HepG2 (cell line): ENCODE measurements around the gene RPL26. TPM values are rescaled to one million over a fixed set of nuclear protein-coding genes. Genes with fewer than 3 reads are reported as not detected.

Source experiments
- IKZF4 ChIP-seq: sonication (generic); formaldehyde crosslinking; IDR thresholded peaks from 2 replicates; pipeline ENCODE4 v1.5.1; 2020; ENCODE audit warnings: borderline replicate concordance, mild to moderate bottlenecking, low read depth, missing genetic modification reagents; ENCODE audit errors: not compliant biosample characterization
- JUNB ChIP-seq: sonication (generic); formaldehyde crosslinking; IDR thresholded peaks from 2 replicates; pipeline ENCODE4 v1.8.0; 2022; ENCODE audit warnings: missing genetic modification reagents, mild to moderate bottlenecking, borderline replicate concordance
- NFYC ChIP-seq: IDR thresholded peaks from 2 replicates; pipeline ENCODE4 v1.6.1; 2016; ENCODE audit warnings: missing genetic modification reagents, missing compliant biosample characterization
- SMAD1 ChIP-seq: sonication (generic); formaldehyde crosslinking; IDR thresholded peaks from 2 replicates; pipeline ENCODE4 v1.4.0; 2020; ENCODE audit warnings: missing genetic modification reagents, low read depth, mild to moderate bottlenecking, borderline replicate concordance
- ZNF292 ChIP-seq: sonication (generic); formaldehyde crosslinking; IDR thresholded peaks from 2 replicates; pipeline ENCODE4 v1.8.1; 2022; ENCODE audit warnings: mild to moderate bottlenecking, low read depth, missing genetic modification reagents, borderline replicate concordance
- ZNF333 ChIP-seq: sonication (generic); formaldehyde crosslinking; IDR thresholded peaks from 2 replicates; pipeline ENCODE4 v1.4.0; 2020; ENCODE audit warnings: mild to moderate bottlenecking, missing genetic modification reagents, borderline replicate concordance
- ZSCAN25 ChIP-seq: sonication (generic); formaldehyde crosslinking; IDR thresholded peaks from 2 replicates; pipeline ENCODE4 v1.8.0; 2022; ENCODE audit warnings: mild to moderate bottlenecking, missing genetic modification reagents
- ZSCAN30 ChIP-seq: sonication (generic); formaldehyde crosslinking; IDR thresholded peaks from 2 replicates; pipeline ENCODE4 v1.5.0; 2020; ENCODE audit warnings: mild to moderate bottlenecking, missing genetic modification reagents
- polyA plus RNA-seq, 8 experiments: library from polyadenylated mRNA; depleted of rRNA in 3 of 8; stranded (reverse) in 7 of 8; unstranded in 1 of 8; fragments of >200 nt; fragmentation: Illumina TruSeq in 4 of 8; extraction: Trizol in 4 of 8; gene quantifications; 2 replicates each; pipeline versions ENCODE4 v1.2.1 to v1.2.3, GENCODE V29; 2011 to 2016; ENCODE audit warnings: low read depth in 4 of 8, missing spikeins in 1 of 8, mixed read lengths in 1 of 8; ENCODE audit not compliant: insufficient read depth in 1 of 8
- total RNA-seq, 5 experiments: library from RNA; depleted of rRNA; stranded (reverse); fragments of >200 nt; fragmentation: Illumina TruSeq; extraction: Trizol; gene quantifications; 2 replicates each; pipeline ENCODE4 v1.2.3, GENCODE V29; 2016; ENCODE audit warnings: low read depth in 1 of 5
- TF ChIP-seq, protein P1 (sequence below): sonication (generic); formaldehyde crosslinking; IDR thresholded peaks from 2 replicates; pipeline ENCODE4 v1.8.0; 2022; ENCODE audit warnings: low read depth, missing genetic modification reagents
- TF ChIP-seq, protein P2 (sequence below): sonication (generic); formaldehyde crosslinking; IDR thresholded peaks from 2 replicates; pipeline ENCODE4 v1.4.0; 2020; ENCODE audit warnings: mild to moderate bottlenecking, missing genetic modification reagents
- TF ChIP-seq, protein P3 (sequence below): IDR thresholded peaks from 2 replicates; pipeline ENCODE4 v1.6.1; 2016; ENCODE audit warnings: low read depth, missing genetic modification reagents, missing compliant biosample characterization
- TF ChIP-seq, protein P4 (sequence below): sonication (generic); formaldehyde crosslinking; IDR thresholded peaks from 2 replicates; pipeline ENCODE4 v1.5.0; 2020; ENCODE audit warnings: mild to moderate bottlenecking, missing genetic modification reagents
- TF ChIP-seq, protein P5 (sequence below): sonication (generic); formaldehyde crosslinking; IDR thresholded peaks from 2 replicates; pipeline ENCODE4 v1.4.0; 2020; ENCODE audit warnings: mild to moderate bottlenecking, missing genetic modification reagents

The RPL26 gene
- total and polyA plus RNA-seq, 2 of the 13 experiments (the other 11 are each of a cell fraction or from before 2014, with no cell fraction given), result 2,817 to 3,529 TPM

DNA sequence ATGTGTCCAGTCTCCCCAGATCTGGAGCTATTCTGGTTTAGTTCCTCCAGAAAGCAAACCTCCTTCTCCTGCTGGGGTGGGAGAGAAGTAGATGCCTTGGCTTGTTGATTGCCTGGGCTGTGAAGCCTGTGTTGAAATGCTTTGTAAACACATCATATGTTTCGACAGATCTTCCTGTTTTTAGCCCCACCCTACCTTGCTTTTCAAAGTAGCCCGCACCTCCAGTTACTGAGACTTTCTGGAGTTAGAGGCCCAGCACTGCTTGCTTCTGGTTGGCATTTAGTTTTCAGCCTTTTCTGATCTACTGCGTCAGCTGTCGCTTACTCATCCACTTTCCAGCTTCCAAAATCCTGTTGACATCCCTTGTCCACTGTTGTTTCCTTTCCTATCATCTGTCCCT lies 34.8 kb upstream of the RPL26 start (continued):
- TF ChIP-seq ZSCAN25 (CRISPR knock-in tag) (no peak), ZNF333 (no peak), SMAD1 (CRISPR knock-in tag) (no peak), ZSCAN30 (CRISPR knock-in tag) (no peak), NFYC (CRISPR knock-in tag) (no peak), IKZF4 (CRISPR knock-in tag) (no peak), JUNB (CRISPR knock-in tag) (no peak), ZNF292 (0 out of 2 replicates have a peak, but pooled peaks have one; percentile 45)
- TF ChIP-seq, protein P1, sequence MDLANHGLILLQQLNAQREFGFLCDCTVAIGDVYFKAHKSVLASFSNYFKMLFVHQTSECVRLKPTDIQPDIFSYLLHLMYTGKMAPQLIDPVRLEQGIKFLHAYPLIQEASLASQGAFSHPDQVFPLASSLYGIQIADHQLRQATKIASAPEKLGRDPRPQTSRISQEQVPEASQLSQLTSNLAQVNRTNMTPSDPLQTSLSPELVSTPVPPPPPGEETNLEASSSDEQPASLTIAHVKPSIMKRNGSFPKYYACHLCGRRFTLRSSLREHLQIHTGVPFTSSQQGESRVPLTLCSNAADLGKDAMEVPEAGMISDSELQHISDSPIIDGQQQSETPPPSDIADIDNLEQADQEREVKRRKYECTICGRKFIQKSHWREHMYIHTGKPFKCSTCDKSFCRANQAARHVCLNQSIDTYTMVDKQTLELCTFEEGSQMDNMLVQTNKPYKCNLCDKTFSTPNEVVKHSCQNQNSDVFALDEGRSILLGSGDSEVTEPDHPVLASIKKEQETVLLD (CRISPR knock-in tag), result no peak
- TF ChIP-seq, protein P2, sequence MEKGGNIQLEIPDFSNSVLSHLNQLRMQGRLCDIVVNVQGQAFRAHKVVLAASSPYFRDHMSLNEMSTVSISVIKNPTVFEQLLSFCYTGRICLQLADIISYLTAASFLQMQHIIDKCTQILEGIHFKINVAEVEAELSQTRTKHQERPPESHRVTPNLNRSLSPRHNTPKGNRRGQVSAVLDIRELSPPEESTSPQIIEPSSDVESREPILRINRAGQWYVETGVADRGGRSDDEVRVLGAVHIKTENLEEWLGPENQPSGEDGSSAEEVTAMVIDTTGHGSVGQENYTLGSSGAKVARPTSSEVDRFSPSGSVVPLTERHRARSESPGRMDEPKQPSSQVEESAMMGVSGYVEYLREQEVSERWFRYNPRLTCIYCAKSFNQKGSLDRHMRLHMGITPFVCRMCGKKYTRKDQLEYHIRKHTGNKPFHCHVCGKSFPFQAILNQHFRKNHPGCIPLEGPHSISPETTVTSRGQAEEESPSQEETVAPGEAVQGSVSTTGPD, result no peak
- TF ChIP-seq, protein P3, sequence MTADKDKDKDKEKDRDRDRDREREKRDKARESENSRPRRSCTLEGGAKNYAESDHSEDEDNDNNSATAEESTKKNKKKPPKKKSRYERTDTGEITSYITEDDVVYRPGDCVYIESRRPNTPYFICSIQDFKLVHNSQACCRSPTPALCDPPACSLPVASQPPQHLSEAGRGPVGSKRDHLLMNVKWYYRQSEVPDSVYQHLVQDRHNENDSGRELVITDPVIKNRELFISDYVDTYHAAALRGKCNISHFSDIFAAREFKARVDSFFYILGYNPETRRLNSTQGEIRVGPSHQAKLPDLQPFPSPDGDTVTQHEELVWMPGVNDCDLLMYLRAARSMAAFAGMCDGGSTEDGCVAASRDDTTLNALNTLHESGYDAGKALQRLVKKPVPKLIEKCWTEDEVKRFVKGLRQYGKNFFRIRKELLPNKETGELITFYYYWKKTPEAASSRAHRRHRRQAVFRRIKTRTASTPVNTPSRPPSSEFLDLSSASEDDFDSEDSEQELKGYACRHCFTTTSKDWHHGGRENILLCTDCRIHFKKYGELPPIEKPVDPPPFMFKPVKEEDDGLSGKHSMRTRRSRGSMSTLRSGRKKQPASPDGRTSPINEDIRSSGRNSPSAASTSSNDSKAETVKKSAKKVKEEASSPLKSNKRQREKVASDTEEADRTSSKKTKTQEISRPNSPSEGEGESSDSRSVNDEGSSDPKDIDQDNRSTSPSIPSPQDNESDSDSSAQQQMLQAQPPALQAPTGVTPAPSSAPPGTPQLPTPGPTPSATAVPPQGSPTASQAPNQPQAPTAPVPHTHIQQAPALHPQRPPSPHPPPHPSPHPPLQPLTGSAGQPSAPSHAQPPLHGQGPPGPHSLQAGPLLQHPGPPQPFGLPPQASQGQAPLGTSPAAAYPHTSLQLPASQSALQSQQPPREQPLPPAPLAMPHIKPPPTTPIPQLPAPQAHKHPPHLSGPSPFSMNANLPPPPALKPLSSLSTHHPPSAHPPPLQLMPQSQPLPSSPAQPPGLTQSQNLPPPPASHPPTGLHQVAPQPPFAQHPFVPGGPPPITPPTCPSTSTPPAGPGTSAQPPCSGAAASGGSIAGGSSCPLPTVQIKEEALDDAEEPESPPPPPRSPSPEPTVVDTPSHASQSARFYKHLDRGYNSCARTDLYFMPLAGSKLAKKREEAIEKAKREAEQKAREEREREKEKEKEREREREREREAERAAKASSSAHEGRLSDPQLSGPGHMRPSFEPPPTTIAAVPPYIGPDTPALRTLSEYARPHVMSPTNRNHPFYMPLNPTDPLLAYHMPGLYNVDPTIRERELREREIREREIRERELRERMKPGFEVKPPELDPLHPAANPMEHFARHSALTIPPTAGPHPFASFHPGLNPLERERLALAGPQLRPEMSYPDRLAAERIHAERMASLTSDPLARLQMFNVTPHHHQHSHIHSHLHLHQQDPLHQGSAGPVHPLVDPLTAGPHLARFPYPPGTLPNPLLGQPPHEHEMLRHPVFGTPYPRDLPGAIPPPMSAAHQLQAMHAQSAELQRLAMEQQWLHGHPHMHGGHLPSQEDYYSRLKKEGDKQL (CRISPR knock-in tag), result no peak
- TF ChIP-seq, protein P4, sequence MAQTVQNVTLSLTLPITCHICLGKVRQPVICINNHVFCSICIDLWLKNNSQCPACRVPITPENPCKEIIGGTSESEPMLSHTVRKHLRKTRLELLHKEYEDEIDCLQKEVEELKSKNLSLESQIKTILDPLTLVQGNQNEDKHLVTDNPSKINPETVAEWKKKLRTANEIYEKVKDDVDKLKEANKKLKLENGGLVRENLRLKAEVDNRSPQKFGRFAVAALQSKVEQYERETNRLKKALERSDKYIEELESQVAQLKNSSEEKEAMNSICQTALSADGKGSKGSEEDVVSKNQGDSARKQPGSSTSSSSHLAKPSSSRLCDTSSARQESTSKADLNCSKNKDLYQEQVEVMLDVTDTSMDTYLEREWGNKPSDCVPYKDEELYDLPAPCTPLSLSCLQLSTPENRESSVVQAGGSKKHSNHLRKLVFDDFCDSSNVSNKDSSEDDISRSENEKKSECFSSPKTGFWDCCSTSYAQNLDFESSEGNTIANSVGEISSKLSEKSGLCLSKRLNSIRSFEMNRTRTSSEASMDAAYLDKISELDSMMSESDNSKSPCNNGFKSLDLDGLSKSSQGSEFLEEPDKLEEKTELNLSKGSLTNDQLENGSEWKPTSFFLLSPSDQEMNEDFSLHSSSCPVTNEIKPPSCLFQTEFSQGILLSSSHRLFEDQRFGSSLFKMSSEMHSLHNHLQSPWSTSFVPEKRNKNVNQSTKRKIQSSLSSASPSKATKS (CRISPR knock-in tag), result no peak
- TF ChIP-seq, protein P5, sequence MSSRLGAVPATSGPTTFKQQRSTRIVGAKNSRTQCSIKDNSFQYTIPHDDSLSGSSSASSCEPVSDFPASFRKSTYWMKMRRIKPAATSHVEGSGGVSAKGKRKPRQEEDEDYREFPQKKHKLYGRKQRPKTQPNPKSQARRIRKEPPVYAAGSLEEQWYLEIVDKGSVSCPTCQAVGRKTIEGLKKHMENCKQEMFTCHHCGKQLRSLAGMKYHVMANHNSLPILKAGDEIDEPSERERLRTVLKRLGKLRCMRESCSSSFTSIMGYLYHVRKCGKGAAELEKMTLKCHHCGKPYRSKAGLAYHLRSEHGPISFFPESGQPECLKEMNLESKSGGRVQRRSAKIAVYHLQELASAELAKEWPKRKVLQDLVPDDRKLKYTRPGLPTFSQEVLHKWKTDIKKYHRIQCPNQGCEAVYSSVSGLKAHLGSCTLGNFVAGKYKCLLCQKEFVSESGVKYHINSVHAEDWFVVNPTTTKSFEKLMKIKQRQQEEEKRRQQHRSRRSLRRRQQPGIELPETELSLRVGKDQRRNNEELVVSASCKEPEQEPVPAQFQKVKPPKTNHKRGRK (CRISPR knock-in tag), result no peak
